Brain microvascular endothelial cell (primary cell): ENCODE results near the gene PRAMEF4.
"Not testable (repeated sequence)": the region's sequence is repeated elsewhere in the genome, so short reads cannot be mapped to it uniquely, and the experiment has no call there.

Experiments used
- DNase-seq: peaks from one replicate; pipeline ENCODE4 v3.0.0-alpha.2; 2020
- H3K27ac ChIP-seq: fragments of 250-450 bp; sonication (Bioruptor Pico); 2 replicates; pipeline ENCODE4 v1.5.1; 2020; ENCODE audit warnings: mild to moderate bottlenecking, moderate library complexity
- H3K27me3 ChIP-seq: fragments of 250-450 bp; sonication (Bioruptor Pico); replicated peaks from 2 replicates; pipeline ENCODE4 v1.5.1; 2020; ENCODE audit warnings: mild to moderate bottlenecking
- H3K36me3 ChIP-seq: fragments of 250-450 bp; sonication (Bioruptor Pico); replicated peaks from 2 replicates; pipeline ENCODE4 v1.5.1; 2020; ENCODE audit warnings: mild to moderate bottlenecking
- H3K4me3 ChIP-seq: 2 replicates; pipeline ENCODE4 v1.5.1; 2011; ENCODE audit warnings: low read depth, mild to moderate bottlenecking, control low read depth, low read length, moderate library complexity
- in situ Hi-C: cut with HindIII; loops from 2 replicates; pipeline ENCODE4 v1.10.0; 2017; ENCODE audit warnings: low sequenced_read_pairs, low pct_ligation_motif_present

The PRAMEF4 gene

GRCh38 chr1:12886101-12886500, at the start of gene PRAMEF4:
Gene PRAMEF4 (minus strand): TSS chr1:12886201. CDS start chr1:12883394, 2,807 bp downstream.
- H3K27ac ChIP-seq, DNase-seq, H3K27me3 ChIP-seq, H3K4me3 ChIP-seq, in situ Hi-C loops, H3K36me3 ChIP-seq: not testable (repeated sequence)

GRCh38 chr1:12924368-12924767, 38.4 kb upstream of the PRAMEF4 start:
- H3K27me3 ChIP-seq, DNase-seq, H3K27ac ChIP-seq, in situ Hi-C loops, H3K4me3 ChIP-seq, H3K36me3 ChIP-seq: not testable (repeated sequence)

GRCh38 chr1:12921749-12922148, 35.7 kb upstream of the PRAMEF4 start:
- H3K36me3 ChIP-seq, H3K27ac ChIP-seq, H3K27me3 ChIP-seq, H3K4me3 ChIP-seq, in situ Hi-C loops, DNase-seq: not testable (repeated sequence)

GRCh38 chr1:12916310-12916709, 30.3 kb upstream of the PRAMEF4 start, which contains the start of gene PRAMEF7:
Gene PRAMEF7 (plus strand): TSS chr1:12916610. CDS start chr1:12917693, 1,083 bp downstream.
- H3K27me3 ChIP-seq, H3K36me3 ChIP-seq: not testable (repeated sequence)

GRCh38 chr1:12903793-12904572, 18.0 kb upstream of the PRAMEF4 start:
- H3K27me3 ChIP-seq, DNase-seq, in situ Hi-C loops, H3K27ac ChIP-seq, H3K36me3 ChIP-seq, H3K4me3 ChIP-seq: not testable (repeated sequence)

More at GRCh38 chr1:12916310-12916709, 30.3 kb upstream of the PRAMEF4 start, which contains the start of gene PRAMEF7:
- H3K27ac ChIP-seq, in situ Hi-C loops, DNase-seq, H3K4me3 ChIP-seq: not testable (repeated sequence)

GRCh38 chr1:12899186-12899585, 13.2 kb upstream of the PRAMEF4 start:
- DNase-seq, in situ Hi-C loops, H3K36me3 ChIP-seq, H3K27me3 ChIP-seq, H3K27ac ChIP-seq, H3K4me3 ChIP-seq: not testable (repeated sequence)

- DNase-seq, H3K27ac ChIP-seq, H3K4me3 ChIP-seq, H3K27me3 ChIP-seq, in situ Hi-C loops, H3K36me3 ChIP-seq: not testable (repeated sequence)
Measured at GRCh38 chr1:12898170-12898569, 12.2 kb upstream of the PRAMEF4 start, which contains the start of gene PRAMEF10. Gene PRAMEF10 (minus strand): TSS chr1:12898270. CDS start chr1:12895847, 2,423 bp downstream.

GRCh38 chr1:12878453-12878852, 7.5 kb downstream of the PRAMEF4 start:
- DNase-seq, H3K27me3 ChIP-seq, in situ Hi-C loops: not testable (repeated sequence)

GRCh38 chr1:12863131-12863880, 22.7 kb downstream of the PRAMEF4 start:
- H3K4me3 ChIP-seq, DNase-seq, H3K27ac ChIP-seq, in situ Hi-C loops, H3K36me3 ChIP-seq, H3K27me3 ChIP-seq: not testable (repeated sequence)

More at GRCh38 chr1:12878453-12878852, 7.5 kb downstream of the PRAMEF4 start:
- H3K4me3 ChIP-seq, H3K27ac ChIP-seq, H3K36me3 ChIP-seq: not testable (repeated sequence)

GRCh38 chr1:12856786-12857185, 29.2 kb downstream of the PRAMEF4 start, which contains the start of gene PRAMEF2:
Gene PRAMEF2 (plus strand): TSS chr1:12857086. CDS start chr1:12859010, 1,924 bp downstream.
- DNase-seq, H3K36me3 ChIP-seq, H3K4me3 ChIP-seq, H3K27ac ChIP-seq, H3K27me3 ChIP-seq, in situ Hi-C loops: not testable (repeated sequence)
